Activated naive CD8-positive, alpha-beta T cell treated with anti-CD3 and anti-CD28 coated beads, Interleukin-2, amount 50 U/mL, for 24 hours (primary cell): ENCODE data around the gene CACNA2D4.
A peak's percentile ranks its signal among the peaks of the same experiment; 100 is the strongest.

Experiments used
- ATAC-seq: fragments of 150-1000 bp; cut with Tn5 transposase; one replicate; pipeline ENCODE4 v1.10.0; 2021
- DNase-seq: peaks from one replicate; pipeline ENCODE4 v3.0.0; 2021
- H3K27ac Mint-ChIP-seq: one replicate; pipeline ENCODE4 v1.8.0; 2021; ENCODE audit warnings: mild to moderate bottlenecking, mixed read lengths
- H3K27me3 Mint-ChIP-seq: one replicate; pipeline ENCODE4 v1.8.0; 2021; ENCODE audit warnings: mixed read lengths
- H3K36me3 Mint-ChIP-seq: one replicate; pipeline ENCODE4 v1.8.0; 2021; ENCODE audit warnings: low read depth, mixed read lengths
- H3K4me1 Mint-ChIP-seq: one replicate; pipeline ENCODE4 v1.8.0; 2021; ENCODE audit warnings: mixed read lengths
- H3K4me3 Mint-ChIP-seq: one replicate; pipeline ENCODE4 v1.8.0; 2021; ENCODE audit warnings: mild to moderate bottlenecking, moderate library complexity, mixed read lengths
- H3K9me3 Mint-ChIP-seq: one replicate; pipeline ENCODE4 v1.8.0; 2021; ENCODE audit warnings: mixed read lengths

CACNA2D4 gene

DNA sequence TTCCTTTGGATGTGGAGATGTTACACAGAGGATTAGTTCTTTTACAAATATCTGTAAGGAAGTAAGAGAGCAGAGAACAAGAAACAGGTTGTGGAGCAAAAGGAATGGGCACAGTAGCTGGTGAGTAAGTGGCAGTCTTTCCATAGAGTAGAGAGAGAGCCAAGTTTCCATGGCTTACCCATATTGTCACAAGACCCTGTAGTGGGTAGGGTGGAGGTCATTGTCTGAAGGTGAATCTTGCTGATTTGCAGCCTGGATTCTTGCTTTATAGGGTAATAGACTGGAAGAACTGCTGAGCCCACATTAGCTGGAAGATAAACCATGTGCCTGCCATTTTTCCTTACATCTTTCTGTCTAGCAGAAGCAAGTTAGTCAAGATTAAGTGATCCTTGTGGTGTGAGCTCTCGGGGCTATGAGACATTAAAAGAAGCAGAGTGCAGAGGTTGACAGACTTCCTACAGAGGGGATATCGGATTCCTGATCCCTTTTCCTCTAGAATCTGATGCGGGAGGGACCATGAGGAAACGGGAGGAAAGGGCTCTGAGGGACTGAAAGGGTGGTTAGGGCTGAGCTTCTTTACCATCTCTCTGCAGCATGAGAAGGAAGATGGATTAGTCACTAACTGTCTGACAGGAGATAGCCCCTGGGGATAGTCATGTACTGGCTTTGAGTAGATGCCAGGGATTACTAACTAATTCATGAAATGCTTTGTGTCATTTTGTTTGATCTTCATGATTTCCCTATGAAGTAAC, 142.1 kb downstream of the CACNA2D4 start:
- H3K27ac Mint-ChIP-seq, result no peak overlapping the region
- no peaks in the 10 kb centered on the region for H3K9me3 Mint-ChIP-seq
- H3K4me1 Mint-ChIP-seq, result peaks cover 12% of the 10 kb centered on the region
- no peak for DNase-seq
- no peak overlapping the region for H3K4me3 Mint-ChIP-seq
- ATAC-seq, result peak; percentile 52
- H3K36me3 Mint-ChIP-seq, result peaks cover 27% of the 10 kb centered on the region
- no peaks in the 10 kb centered on the region for H3K27me3 Mint-ChIP-seq

DNA sequence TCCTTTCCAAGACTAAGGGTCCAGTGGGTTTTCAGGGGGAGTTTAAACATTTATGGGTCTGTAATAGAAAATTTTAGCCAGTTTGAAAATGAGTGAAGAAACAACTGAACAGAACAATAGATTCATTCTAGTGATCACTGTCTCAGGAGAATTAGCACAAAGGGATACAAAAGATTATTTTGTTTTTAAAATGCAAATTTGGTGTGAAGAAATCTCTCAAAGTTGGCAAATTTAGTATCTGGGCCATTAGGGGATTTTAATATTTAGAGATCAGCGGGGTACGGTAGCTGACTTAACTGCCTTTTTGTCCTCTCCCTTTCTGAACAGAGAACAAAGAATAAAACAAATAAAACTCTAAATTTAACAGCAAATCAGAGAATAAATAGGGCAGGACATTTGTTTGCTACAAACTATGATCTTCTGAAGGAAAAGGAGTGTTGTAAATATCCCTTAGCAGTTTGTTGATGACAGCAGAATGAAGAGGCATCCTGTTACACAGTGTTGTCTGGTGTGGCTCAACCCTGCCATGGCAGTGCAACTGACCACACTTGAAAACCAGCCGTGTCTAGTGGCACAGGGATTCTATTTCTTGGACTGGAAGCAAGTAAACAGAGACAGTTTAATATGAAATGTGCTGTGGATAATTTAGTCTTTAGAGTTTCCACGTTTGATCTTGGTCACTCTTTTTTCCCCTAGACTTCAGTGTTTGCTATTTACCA, 144.4 kb downstream of the CACNA2D4 start:
- Mint-ChIP-seq H3K27ac (no peak overlapping the region), H3K4me3 (no peak overlapping the region), H3K4me1 (peaks cover 14% of the 10 kb centered on the region), H3K9me3 (no peaks in the 10 kb centered on the region), H3K27me3 (no peaks in the 10 kb centered on the region), H3K36me3 (peaks cover 35% of the 10 kb centered on the region)
- DNase-seq (no peak), ATAC-seq (no peak)

DNA sequence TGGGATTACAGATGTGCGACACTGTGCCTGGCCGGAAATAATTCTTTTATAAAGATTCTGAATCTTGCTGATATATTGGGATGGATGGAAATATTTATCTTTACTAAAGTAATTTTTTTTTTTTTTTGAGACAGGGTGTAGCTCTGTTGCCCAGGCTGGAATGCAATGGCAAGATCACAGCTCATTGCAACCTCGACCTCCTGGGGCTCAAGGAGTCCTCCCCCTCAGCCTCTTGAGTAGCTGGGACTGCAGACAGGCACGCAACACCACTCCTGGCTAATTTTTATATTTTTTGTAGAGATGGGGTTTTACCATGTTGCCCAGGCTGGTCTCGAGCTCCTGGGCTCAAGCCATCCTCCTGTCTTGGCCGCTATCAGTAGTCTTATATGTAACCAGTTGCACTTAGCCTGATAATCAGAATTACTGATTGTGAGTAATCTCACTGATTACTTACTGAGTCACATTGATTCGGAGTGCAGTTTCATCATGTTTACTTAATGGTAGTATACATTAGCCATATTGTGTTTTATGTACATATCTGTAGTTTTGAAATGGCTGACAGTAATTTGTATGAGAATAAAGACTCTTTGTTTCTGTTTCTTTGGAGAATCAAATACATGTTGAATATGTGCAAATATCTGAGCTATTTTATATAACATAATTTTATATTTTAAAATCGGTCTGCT, 148.5 kb downstream of the CACNA2D4 start:
- peaks cover 3% of the 10 kb centered on the region for H3K4me1 Mint-ChIP-seq
- no peak overlapping the region for H3K4me3 Mint-ChIP-seq
- no peak overlapping the region for H3K27ac Mint-ChIP-seq
- DNase-seq (no peak), ATAC-seq (no peak)
- H3K9me3 Mint-ChIP-seq, result no peaks in the 10 kb centered on the region
- no peaks in the 10 kb centered on the region for H3K27me3 Mint-ChIP-seq
- H3K36me3 Mint-ChIP-seq, result peaks cover 23% of the 10 kb centered on the region

- H3K27me3 Mint-ChIP-seq, result no peaks in the 10 kb centered on the region
- H3K9me3 Mint-ChIP-seq, result no peaks in the 10 kb centered on the region
- DNase-seq (no peak), ATAC-seq (no peak)
- H3K4me3 Mint-ChIP-seq, result no peak overlapping the region
- peaks cover 3% of the 10 kb centered on the region for H3K4me1 Mint-ChIP-seq
- H3K36me3 Mint-ChIP-seq, result peaks cover 22% of the 10 kb centered on the region
- no peak overlapping the region for H3K27ac Mint-ChIP-seq
Observed at GRCh38 chr12:1768615-1769014, 149.8 kb downstream of the CACNA2D4 start.

DNA sequence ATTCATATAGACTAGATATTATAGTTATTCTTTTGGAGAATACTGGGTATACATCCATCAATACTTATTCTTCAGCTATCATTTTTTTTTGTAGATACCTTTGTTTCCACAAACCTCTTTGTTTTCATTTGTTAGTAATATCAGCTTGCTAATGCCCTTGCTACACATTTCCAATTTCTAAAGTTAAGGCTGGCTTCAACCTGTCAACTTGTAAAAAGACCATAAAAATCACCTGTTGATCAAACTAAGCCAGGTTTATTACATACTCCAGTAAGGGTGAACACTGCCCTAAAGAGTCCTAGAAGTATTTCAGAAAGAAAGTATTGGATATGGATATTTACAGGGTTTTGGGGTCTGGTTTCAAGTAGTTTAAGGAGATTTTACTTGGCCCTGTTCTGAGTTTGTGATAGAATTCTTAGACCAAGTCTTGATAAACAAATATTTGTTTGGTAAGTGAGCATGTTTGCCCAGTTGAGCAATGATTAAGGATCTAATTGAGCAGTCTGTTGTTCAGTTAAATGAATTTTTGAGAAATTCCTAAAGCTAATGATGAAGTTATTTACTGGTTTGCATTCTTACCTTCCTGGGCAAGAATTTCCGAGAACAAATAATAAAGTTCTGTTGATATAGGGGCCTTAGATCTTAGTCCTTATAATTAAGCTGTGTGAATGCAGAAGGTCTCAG, 150.9 kb downstream of the CACNA2D4 start:
- no peak for ATAC-seq
- no peak overlapping the region for H3K27ac Mint-ChIP-seq
- peaks cover 14% of the 10 kb centered on the region for H3K36me3 Mint-ChIP-seq
- DNase-seq, result no peak
- H3K4me1 Mint-ChIP-seq, result peaks cover 3% of the 10 kb centered on the region
- H3K27me3 Mint-ChIP-seq, result no peaks in the 10 kb centered on the region
- H3K4me3 Mint-ChIP-seq, result no peak overlapping the region
- no peaks in the 10 kb centered on the region for H3K9me3 Mint-ChIP-seq

GRCh38 chr12:1766110-1766509, 152.3 kb downstream of the CACNA2D4 start:
- Mint-ChIP-seq H3K36me3 (peaks cover 11% of the 10 kb centered on the region), H3K27ac (no peak overlapping the region), H3K4me3 (no peak overlapping the region), H3K27me3 (no peaks in the 10 kb centered on the region), H3K4me1 (no peaks in the 10 kb centered on the region), H3K9me3 (no peaks in the 10 kb centered on the region)
- ATAC-seq, result no peak
- no peak for DNase-seq

- H3K9me3 Mint-ChIP-seq, result peaks cover 4% of the 10 kb centered on the region
- H3K36me3 Mint-ChIP-seq, result peaks cover 21% of the 10 kb centered on the region
- no peak overlapping the region for H3K27ac Mint-ChIP-seq
- H3K27me3 Mint-ChIP-seq, result no peaks in the 10 kb centered on the region
- H3K4me3 Mint-ChIP-seq, result no peak overlapping the region
- H3K4me1 Mint-ChIP-seq, result peaks cover 6% of the 10 kb centered on the region
- DNase-seq (no peak), ATAC-seq (no peak)
Observed at GRCh38 chr12:1763153-1763552, 155.3 kb downstream of the CACNA2D4 start.

DNA sequence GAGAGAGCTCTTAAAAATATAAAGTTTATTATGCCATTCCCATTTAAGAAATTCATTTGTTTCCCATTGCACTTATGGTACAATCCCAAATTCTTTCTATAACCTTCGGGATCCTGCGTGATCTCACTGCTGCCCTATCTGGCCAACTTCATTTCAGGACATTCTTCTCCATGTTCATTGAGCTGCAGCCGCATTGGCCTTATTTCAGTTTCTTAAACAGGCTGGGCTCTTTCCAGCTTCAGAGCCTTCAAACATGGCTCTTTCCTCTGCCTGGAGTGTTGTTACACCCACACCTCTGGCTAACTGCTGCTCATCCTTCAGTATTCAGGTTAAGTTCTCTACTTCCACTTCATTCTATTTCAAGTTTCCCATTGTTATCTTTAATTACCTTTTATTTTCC, 156.6 kb downstream of the CACNA2D4 start:
- no peaks in the 10 kb centered on the region for H3K27me3 Mint-ChIP-seq
- no peak for ATAC-seq
- H3K4me1 Mint-ChIP-seq, result peaks cover 6% of the 10 kb centered on the region
- DNase-seq, result no peak
- no peak overlapping the region for H3K4me3 Mint-ChIP-seq
- H3K9me3 Mint-ChIP-seq, result peaks cover 4% of the 10 kb centered on the region
- peaks cover 32% of the 10 kb centered on the region for H3K36me3 Mint-ChIP-seq
- no peak overlapping the region for H3K27ac Mint-ChIP-seq

DNA sequence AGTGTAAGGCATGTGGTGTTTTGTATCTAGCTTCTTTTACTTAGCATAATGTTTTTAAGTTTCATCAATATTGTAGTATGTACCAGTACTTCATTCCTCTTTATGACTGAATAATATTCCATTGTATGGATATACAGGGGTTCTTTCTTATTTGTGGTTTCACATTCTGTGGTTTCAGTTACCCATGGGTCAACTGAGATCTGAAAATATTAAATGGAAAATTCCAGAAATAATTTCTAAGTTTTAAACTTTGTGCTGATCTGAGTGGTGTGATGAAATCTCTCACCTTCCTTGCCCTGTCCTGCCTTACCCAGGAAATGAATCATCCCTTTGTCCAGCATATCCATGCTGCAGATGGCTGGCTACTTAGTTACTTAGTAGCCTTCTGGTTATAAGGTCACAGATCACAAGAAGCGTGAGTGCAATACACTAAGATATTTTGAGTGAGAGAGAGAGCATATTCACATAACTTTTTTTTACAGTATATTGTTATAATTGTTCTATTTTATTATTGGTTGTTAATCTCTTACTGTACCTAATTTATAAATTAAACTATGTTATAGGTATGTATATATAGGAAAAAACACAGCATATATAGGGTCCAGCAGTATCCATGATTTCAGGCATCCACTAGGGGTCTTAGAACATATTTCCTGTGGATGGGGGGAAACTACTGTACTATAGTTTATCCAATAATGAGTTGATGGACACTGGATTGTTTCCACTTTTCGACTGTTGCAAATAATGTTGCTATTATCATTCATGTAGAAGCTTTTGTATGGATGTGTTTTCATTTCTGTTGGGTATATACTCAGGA, 157.7 kb downstream of the CACNA2D4 start:
- Mint-ChIP-seq H3K4me1 (peaks cover 6% of the 10 kb centered on the region), H3K9me3 (peaks cover 4% of the 10 kb centered on the region), H3K4me3 (no peak overlapping the region), H3K27me3 (no peaks in the 10 kb centered on the region), H3K36me3 (peaks cover 36% of the 10 kb centered on the region), H3K27ac (no peak overlapping the region)
- ATAC-seq (no peak), DNase-seq (no peak)

DNA sequence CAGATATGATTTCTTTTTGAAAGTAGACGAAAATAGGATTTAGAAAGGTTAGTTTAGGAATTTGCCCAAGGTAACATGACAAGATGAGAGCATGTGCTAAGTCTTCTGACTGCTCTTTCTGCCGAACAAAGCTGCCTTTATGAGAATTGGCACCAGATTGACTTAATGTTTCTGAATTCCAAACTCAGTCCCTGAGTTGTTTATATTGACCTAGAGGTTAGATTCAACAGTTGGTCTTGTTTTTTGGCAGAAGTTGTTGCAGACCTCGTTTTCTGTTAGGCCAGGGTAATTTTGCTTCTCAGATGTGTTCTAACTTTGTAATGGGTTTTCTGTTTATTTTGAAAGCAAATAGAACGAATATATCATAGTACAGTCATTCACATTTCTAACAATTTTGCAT, 159.6 kb downstream of the CACNA2D4 start:
- H3K36me3 Mint-ChIP-seq, result peaks cover 45% of the 10 kb centered on the region
- no peak for ATAC-seq
- DNase-seq, result no peak
- no peak overlapping the region for H3K4me3 Mint-ChIP-seq
- no peak overlapping the region for H3K27ac Mint-ChIP-seq
- H3K9me3 Mint-ChIP-seq, result peaks cover 4% of the 10 kb centered on the region
- H3K4me1 Mint-ChIP-seq, result peaks cover 6% of the 10 kb centered on the region
- H3K27me3 Mint-ChIP-seq, result no peaks in the 10 kb centered on the region

- Mint-ChIP-seq H3K4me1 (peaks cover 6% of the 10 kb centered on the region), H3K27me3 (no peaks in the 10 kb centered on the region), H3K27ac (no peak overlapping the region), H3K9me3 (peaks cover 4% of the 10 kb centered on the region), H3K36me3 (peaks cover 45% of the 10 kb centered on the region), H3K4me3 (no peak overlapping the region)
- ATAC-seq (no peak), DNase-seq (no peak)
Observed at GRCh38 chr12:1758376-1758775, 160.1 kb downstream of the CACNA2D4 start.

DNA sequence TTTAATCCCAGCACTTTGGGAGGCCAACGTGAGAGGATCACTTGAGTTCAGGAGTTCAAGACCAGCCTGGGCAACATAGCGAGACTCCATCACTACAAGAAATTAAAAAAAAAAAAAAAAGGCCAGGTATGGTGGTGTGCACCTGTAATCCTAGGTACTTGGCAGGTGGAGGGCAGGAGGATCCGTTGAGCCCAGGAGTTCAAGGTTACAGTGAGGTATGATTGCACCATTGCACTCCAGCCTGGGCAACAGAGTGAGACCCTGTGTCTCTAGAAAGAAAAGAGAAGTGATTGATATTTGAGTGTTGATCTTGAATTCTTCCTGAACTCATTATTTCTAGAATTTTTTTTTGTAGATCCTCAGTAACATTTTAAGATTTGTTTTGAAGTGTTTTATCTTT, 168.2 kb downstream of the CACNA2D4 start:
- DNase-seq (no peak), ATAC-seq (no peak)
- no peaks in the 10 kb centered on the region for H3K27me3 Mint-ChIP-seq
- H3K36me3 Mint-ChIP-seq, result peaks cover 38% of the 10 kb centered on the region
- no peak overlapping the region for H3K4me3 Mint-ChIP-seq
- H3K27ac Mint-ChIP-seq, result no peak overlapping the region
- peaks cover 14% of the 10 kb centered on the region for H3K4me1 Mint-ChIP-seq
- peaks cover 25% of the 10 kb centered on the region for H3K9me3 Mint-ChIP-seq

- Mint-ChIP-seq H3K9me3 (peaks cover 28% of the 10 kb centered on the region), H3K4me3 (no peak overlapping the region), H3K27ac (no peak overlapping the region), H3K4me1 (peaks cover 14% of the 10 kb centered on the region), H3K27me3 (no peaks in the 10 kb centered on the region), H3K36me3 (peaks cover 40% of the 10 kb centered on the region)
- ATAC-seq, result no peak
- DNase-seq, result no peak
Observed at GRCh38 chr12:1749019-1749418, 169.4 kb downstream of the CACNA2D4 start.

DNA sequence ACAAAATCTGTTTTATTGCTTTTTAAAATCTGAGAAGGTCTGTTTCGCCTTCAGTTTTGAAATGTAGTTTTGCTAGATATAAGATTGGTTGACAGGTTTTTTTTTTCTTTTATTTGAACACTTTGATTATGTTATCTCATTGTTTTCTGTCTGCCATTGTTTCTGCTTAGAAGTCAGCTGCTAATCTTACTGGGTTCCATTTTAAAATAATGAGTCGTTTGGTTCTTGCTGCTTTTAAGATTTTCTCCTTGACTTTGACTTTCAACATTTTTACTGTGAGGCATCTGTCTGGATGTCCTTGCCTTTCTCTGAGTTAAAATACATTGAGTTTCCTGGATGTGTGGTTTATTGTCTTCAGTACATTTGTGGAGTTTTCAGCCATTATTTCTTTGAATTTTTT, 170.8 kb downstream of the CACNA2D4 start:
- DNase-seq, result no peak
- peaks cover 28% of the 10 kb centered on the region for H3K9me3 Mint-ChIP-seq
- H3K36me3 Mint-ChIP-seq, result peaks cover 46% of the 10 kb centered on the region
- no peak for ATAC-seq
- no peak overlapping the region for H3K4me3 Mint-ChIP-seq
- no peaks in the 10 kb centered on the region for H3K27me3 Mint-ChIP-seq
- no peak overlapping the region for H3K27ac Mint-ChIP-seq
- H3K4me1 Mint-ChIP-seq, result peaks cover 10% of the 10 kb centered on the region
